AG09319 (cell line): ENCODE measurements around the gene C16orf86.

ENCODE experiments used
- DNase-seq: peaks from one replicate; pipeline ENCODE4 v3.0.0-alpha.2; 2010; ENCODE audit warnings: low read depth; ENCODE audit errors: extremely low read depth
- CTCF ChIP-seq: IDR thresholded peaks from 2 replicates; pipeline ENCODE4 v1.5.1; 2011; ENCODE audit warnings: low read depth, mild to moderate bottlenecking, inconsistent platforms, low read length, moderate library complexity

C16orf86 gene

GRCh38 chr16:67644038-67644437 is 22.6 kb upstream of the C16orf86 start:
- TF ChIP-seq CTCF = no peak
- no peak for DNase-seq

GRCh38 chr16:67645397-67646121 is 21.1 kb upstream of the C16orf86 start:
- TF ChIP-seq CTCF = no peak
- no peak for DNase-seq

- no peak for TF ChIP-seq CTCF
- no peak for DNase-seq
Measured at GRCh38 chr16:67647111-67647651, 19.4 kb upstream of the C16orf86 start.

- no peak for DNase-seq
- no peak for TF ChIP-seq CTCF
Measured at GRCh38 chr16:67647681-67648080, 18.9 kb upstream of the C16orf86 start.

- no peak for TF ChIP-seq CTCF
- no peak for DNase-seq
Measured at GRCh38 chr16:67648088-67648763, 18.4 kb upstream of the C16orf86 start.

- DNase-seq = no peak
- TF ChIP-seq CTCF = no peak
Measured at GRCh38 chr16:67648764-67649407, 17.7 kb upstream of the C16orf86 start.

- DNase-seq = no peak
- no peak for TF ChIP-seq CTCF
Measured at GRCh38 chr16:67649494-67649931, 17.1 kb upstream of the C16orf86 start.
